Smooth muscle cell (in vitro differentiated cells): Measurements from ENCODE around the gene WDR44. TPM values are rescaled to one million over a fixed set of nuclear protein-coding genes. Genes with fewer than 3 reads are reported as not detected.

ENCODE experiments used
- DNase-seq: peaks from one replicate; lab custom pipeline; 2025; ENCODE audit not compliant: unreplicated experiment; lab: John Stamatoyannopoulos, UW
- H2AFZ ChIP-seq: fragments of 200-600 bp; sonication (generic); 2 replicates; pipeline ENCODE4 v1.6.0; 2016; ENCODE audit warnings: antibody characterized with exemption, low read depth, mild to moderate bottlenecking
- H3F3A ChIP-seq: fragments of 200-600 bp; sonication (generic); 2 replicates; pipeline ENCODE4 v1.6.0; 2017; ENCODE audit warnings: antibody characterized with exemption, low read depth
- H3K27ac ChIP-seq: fragments of 200-600 bp; sonication (generic); 2 replicates; pipeline ENCODE4 v1.5.1; 2016; ENCODE audit warnings: low read depth, mild to moderate bottlenecking
- H3K27me3 ChIP-seq: fragments of 200-600 bp; sonication (generic); 2 replicates; pipeline ENCODE4 v1.6.1; 2016; ENCODE audit warnings: low read depth, mild to moderate bottlenecking
- H3K36me3 ChIP-seq: fragments of 200-600 bp; sonication (generic); 2 replicates; pipeline ENCODE4 v1.5.1; 2016; ENCODE audit warnings: low read depth
- H3K4me1 ChIP-seq: fragments of 200-600 bp; sonication (generic); 2 replicates; pipeline ENCODE4 v1.5.1; 2016; ENCODE audit warnings: low read depth
- H3K4me2 ChIP-seq: fragments of 200-600 bp; sonication (generic); 2 replicates; pipeline ENCODE4 v1.6.0; 2016; ENCODE audit warnings: mild to moderate bottlenecking
- H3K4me3 ChIP-seq: fragments of 200-600 bp; sonication (generic); 2 replicates; pipeline ENCODE4 v1.5.1; 2016; ENCODE audit warnings: mild to moderate bottlenecking
- H3K79me2 ChIP-seq: fragments of 200-600 bp; sonication (generic); 2 replicates; pipeline ENCODE4 v1.6.0; 2016; ENCODE audit warnings: low read depth, mild to moderate bottlenecking
- H3K9ac ChIP-seq: fragments of 200-600 bp; sonication (generic); 2 replicates; pipeline ENCODE4 v1.6.0; 2016; ENCODE audit warnings: low read depth
- H3K9me3 ChIP-seq: fragments of 200-600 bp; sonication (generic); replicated peaks from 2 replicates; pipeline ENCODE4 v1.5.1; 2016; ENCODE audit warnings: low read depth
- H4K20me1 ChIP-seq: fragments of 200-600 bp; sonication (generic); 2 replicates; pipeline ENCODE4 v1.6.0; 2016; ENCODE audit warnings: low read depth
- WGBS: methylation state at CpG from one replicate; pipeline ENCODE4 v1.1.7; 2016; ENCODE audit warnings: low lambda C conversion rate; 5-methylcytosine and 5-hydroxymethylcytosine counted together
- polyA plus RNA-seq: library from polyadenylated mRNA; unstranded; fragments of >200 nt; fragmentation: Nextera tagmentation; extraction: Ambion mirVana; gene quantifications from 2 replicates; pipeline ENCODE4 v1.2.1, GENCODE V29; 2016
- total RNA-seq: library from RNA; depleted of rRNA; stranded (reverse); fragments of >200 nt; gene quantifications from 2 replicates; pipeline ENCODE4 v1.2.3, GENCODE V29; 2014
- TF ChIP-seq, protein P1 (sequence below): fragments of 200-600 bp; sonication (generic); IDR thresholded peaks from 2 replicates; pipeline ENCODE4 v1.5.1; 2017; ENCODE audit warnings: borderline replicate concordance, mild to moderate bottlenecking, antibody characterized with exemption; ENCODE audit not compliant: insufficient read depth, poor library complexity, severe bottlenecking

Gene WDR44
- total and polyA plus RNA-seq, 2 experiments from 2014 or later, result 10.0 to 18.4 TPM

DNA sequence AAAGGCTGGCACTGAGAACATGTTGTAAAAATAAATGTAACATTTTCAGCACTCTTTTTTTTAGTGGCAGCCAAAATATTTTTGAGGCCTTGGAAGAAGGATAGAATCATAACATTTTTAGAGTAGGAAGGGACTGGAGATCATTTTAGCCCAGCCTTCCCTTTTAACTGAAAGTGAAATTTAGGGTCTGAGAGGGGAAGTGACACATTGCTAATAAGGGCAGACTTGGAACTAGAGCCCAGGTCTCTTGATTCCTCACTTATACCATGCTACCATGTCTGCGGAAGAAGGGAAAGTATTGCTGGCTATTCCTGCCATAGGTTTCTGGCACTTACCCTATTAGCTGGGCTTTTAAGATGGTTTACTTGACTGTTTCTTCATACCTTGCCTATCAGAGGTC lies 4.8 kb downstream of the WDR44 start:
- Histone ChIP-seq H3K4me2 (no peak overlapping the region), H3K27ac (no peak overlapping the region), H3K9me3 (no peaks in the 10 kb centered on the region), H3K79me2 (peaks cover 74% of the 10 kb centered on the region), H2AFZ (no peak overlapping the region), H3K36me3 (no peaks in the 10 kb centered on the region), H3F3A (no peaks in the 10 kb centered on the region), H3K4me3 (no peak overlapping the region), H3K9ac (no peak overlapping the region), H3K27me3 (no peaks in the 10 kb centered on the region), H4K20me1 (peaks cover 84% of the 10 kb centered on the region), H3K4me1 (peaks cover 17% of the 10 kb centered on the region)
- TF ChIP-seq, protein P1, sequence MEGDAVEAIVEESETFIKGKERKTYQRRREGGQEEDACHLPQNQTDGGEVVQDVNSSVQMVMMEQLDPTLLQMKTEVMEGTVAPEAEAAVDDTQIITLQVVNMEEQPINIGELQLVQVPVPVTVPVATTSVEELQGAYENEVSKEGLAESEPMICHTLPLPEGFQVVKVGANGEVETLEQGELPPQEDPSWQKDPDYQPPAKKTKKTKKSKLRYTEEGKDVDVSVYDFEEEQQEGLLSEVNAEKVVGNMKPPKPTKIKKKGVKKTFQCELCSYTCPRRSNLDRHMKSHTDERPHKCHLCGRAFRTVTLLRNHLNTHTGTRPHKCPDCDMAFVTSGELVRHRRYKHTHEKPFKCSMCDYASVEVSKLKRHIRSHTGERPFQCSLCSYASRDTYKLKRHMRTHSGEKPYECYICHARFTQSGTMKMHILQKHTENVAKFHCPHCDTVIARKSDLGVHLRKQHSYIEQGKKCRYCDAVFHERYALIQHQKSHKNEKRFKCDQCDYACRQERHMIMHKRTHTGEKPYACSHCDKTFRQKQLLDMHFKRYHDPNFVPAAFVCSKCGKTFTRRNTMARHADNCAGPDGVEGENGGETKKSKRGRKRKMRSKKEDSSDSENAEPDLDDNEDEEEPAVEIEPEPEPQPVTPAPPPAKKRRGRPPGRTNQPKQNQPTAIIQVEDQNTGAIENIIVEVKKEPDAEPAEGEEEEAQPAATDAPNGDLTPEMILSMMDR, result no peak
- DNase-seq, result no peak
- WGBS, result 84% methylated on average over 1 of the region's 1 CpG

DNA sequence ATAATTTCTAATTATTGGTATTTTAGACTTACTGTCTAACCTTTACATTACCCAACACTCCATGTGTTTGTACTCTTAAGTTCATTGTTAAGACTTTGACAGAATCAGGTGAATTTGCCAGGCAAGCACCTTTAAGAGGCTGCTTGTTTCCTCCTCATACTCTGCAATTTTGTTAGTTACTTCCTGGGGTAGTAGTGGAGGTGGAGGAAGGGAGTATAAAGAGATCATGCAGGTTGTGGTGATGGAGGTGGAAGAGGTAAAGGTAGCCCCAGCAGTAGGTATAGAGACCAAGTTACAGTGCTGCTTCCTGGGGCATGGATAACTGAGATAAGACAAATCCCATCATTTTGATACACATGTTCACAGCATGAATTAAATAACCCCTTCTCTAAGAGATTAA lies 6.7 kb downstream of the WDR44 start:
- H3K9me3 ChIP-seq, result no peaks in the 10 kb centered on the region
- H3K9ac ChIP-seq, result no peak overlapping the region
- TF ChIP-seq, protein P1, result no peak
- peaks cover 97% of the 10 kb centered on the region for H4K20me1 ChIP-seq
- peaks cover 17% of the 10 kb centered on the region for H3K4me1 ChIP-seq
- H3K4me3 ChIP-seq, result no peak overlapping the region
- H3K4me2 ChIP-seq, result no peak overlapping the region
- no peak overlapping the region for H2AFZ ChIP-seq
- no peaks in the 10 kb centered on the region for H3K27me3 ChIP-seq
- H3K27ac ChIP-seq, result no peak overlapping the region
- peaks cover 86% of the 10 kb centered on the region for H3K79me2 ChIP-seq
- no peak for DNase-seq
- no peaks in the 10 kb centered on the region for H3K36me3 ChIP-seq
- no peaks in the 10 kb centered on the region for H3F3A ChIP-seq

DNA sequence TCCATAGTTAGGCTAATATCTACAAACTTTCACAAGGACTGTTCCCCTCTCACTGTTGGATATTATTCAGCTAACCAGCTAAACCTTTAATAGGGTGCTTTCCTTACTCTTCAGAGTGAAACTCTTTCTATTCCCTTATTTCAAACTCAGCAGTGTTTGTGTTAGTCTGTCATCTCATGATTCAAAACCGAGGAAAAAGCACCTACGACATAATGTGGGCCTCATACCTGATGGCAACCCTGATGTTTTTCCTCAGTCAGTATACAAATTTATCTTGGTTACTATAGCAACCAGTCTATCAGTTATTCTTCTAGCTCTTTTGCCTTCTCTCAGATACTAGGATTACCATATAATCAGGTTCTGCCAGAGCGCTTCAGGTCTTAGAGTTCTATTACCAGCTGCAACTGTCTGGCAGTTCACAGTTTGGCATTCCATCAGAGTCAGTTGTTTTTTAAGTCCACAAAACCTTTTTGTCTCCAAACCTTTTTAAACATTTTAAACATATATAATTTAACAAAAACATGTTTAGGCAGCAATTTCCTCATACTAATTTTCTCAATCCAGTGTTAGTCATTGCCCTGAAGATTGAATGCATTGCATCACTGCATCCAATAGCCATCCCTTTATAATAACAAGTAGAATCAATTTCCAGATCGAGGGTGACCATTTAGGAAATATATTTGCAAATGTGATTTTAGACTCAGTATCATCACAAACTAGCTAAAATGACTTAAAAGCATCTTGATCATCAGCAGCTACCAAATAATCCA lies 7.4 kb downstream of the WDR44 start:
- H3K9ac ChIP-seq, result no peak overlapping the region
- WGBS, result 72% methylated on average over 4 of the region's 4 CpGs
- H3K4me2 ChIP-seq, result no peak overlapping the region
- H3K27ac ChIP-seq, result peak overlapping the region; percentile 11
- H3K27me3 ChIP-seq, result no peaks in the 10 kb centered on the region
- TF ChIP-seq, protein P1, result no peak
- H3K36me3 ChIP-seq, result no peaks in the 10 kb centered on the region
- peaks cover 86% of the 10 kb centered on the region for H3K79me2 ChIP-seq
- peaks cover 93% of the 10 kb centered on the region for H4K20me1 ChIP-seq
- no peaks in the 10 kb centered on the region for H3K9me3 ChIP-seq
- DNase-seq, result no peak
- H3F3A ChIP-seq, result no peaks in the 10 kb centered on the region
- peaks cover 11% of the 10 kb centered on the region for H3K4me1 ChIP-seq
- H2AFZ ChIP-seq, result no peak overlapping the region
- no peak overlapping the region for H3K4me3 ChIP-seq
